H1 (cell line): ENCODE data around the gene SLC25A42. TPM values are rescaled to one million over a fixed set of nuclear protein-coding genes. Genes with fewer than 3 reads are reported as not detected.

Source experiments
- CTCF ChIA-PET: fragments of 300-600 bp; sonication (Branson Sonifier 250); formaldehyde crosslinking; loops from one replicate; lab custom pipeline; 2021; ENCODE audit not compliant: partially characterized antibody; lab: Charles Lee
- POLR2A ChIA-PET: fragments of 300-600 bp; sonication (Branson Sonifier 250); formaldehyde crosslinking; loops from one replicate; lab custom pipeline; 2021; ENCODE audit warnings: inconsistent platforms; ENCODE audit not compliant: partially characterized antibody; lab: Charles Lee
- DNase-seq, 2 experiments: peaks; one replicate each; pipeline versions ENCODE4 v3.0.0 to v3.0.0-alpha.2; 2010 to 2022; ENCODE audit warnings: low spot score in 2 of 2, low read depth in 1 of 2, mixed read lengths in 1 of 2
- FAIRE-seq: peaks from 2 replicates; lab custom pipeline; 2011; peaks lifted over from hg19 to GRCh38; lab: Jason Lieb, UNC
- H2AFZ ChIP-seq: 2 replicates; pipeline ENCODE4 v1.8.1; 2012; ENCODE audit warnings: low read length, inconsistent platforms
- H2AK5ac ChIP-seq: 2 replicates; pipeline ENCODE4 v1.6.1; 2013; ENCODE audit warnings: low read depth, low read length
- H2BK120ac ChIP-seq: replicated peaks from 2 replicates; pipeline ENCODE3; 2013; ENCODE audit warnings: low read depth, low read length, inconsistent platforms
- H2BK12ac ChIP-seq: 2 replicates; pipeline ENCODE4 v1.6.1; 2013; ENCODE audit warnings: low read depth, low read length
- H2BK15ac ChIP-seq: 2 replicates; pipeline ENCODE4 v1.6.1; 2013; ENCODE audit warnings: low read length
- H2BK20ac ChIP-seq: 2 replicates; pipeline ENCODE4 v1.6.1; 2013; ENCODE audit warnings: low read length
- H2BK5ac ChIP-seq: 2 replicates; pipeline ENCODE4 v1.6.1; 2013; ENCODE audit warnings: low read depth, low read length
- H3K14ac ChIP-seq: 2 replicates; pipeline ENCODE4 v1.6.1; 2013; ENCODE audit warnings: inconsistent platforms; ENCODE audit not compliant: insufficient read length
- H3K18ac ChIP-seq: 2 replicates; pipeline ENCODE4 v1.6.1; 2013; ENCODE audit warnings: low read length; ENCODE audit errors: extremely low read depth
- H3K23ac ChIP-seq: 2 replicates; pipeline ENCODE4 v1.6.1; 2013; ENCODE audit warnings: inconsistent platforms; ENCODE audit not compliant: insufficient read length
- H3K23me2 ChIP-seq: 2 replicates; pipeline ENCODE4 v1.6.1; 2013; ENCODE audit warnings: low read depth, low read length
- H3K27ac ChIP-seq: 2 replicates; pipeline ENCODE4 v1.6.1; 2011; ENCODE audit warnings: low read depth, low read length, inconsistent platforms
- H3K27me3 ChIP-seq, 4 experiments: replicated peaks in 1 of 4; 1 replicate in 1 of 4; 2 replicates in 3 of 4; pipeline versions ENCODE4 v1.6.1 to v1.8.1; 2011 to 2013; ENCODE audit warnings: low read length in 3 of 4, mild to moderate bottlenecking in 3 of 4, inconsistent platforms in 2 of 4, mixed read lengths in 2 of 4, moderate library complexity in 1 of 4; ENCODE audit not compliant: control insufficient read depth in 3 of 4, insufficient read depth in 3 of 4; ENCODE audit errors: extremely low read depth in 1 of 4
- H3K36me3 ChIP-seq, 4 experiments: 2 replicates each; pipeline versions ENCODE4 v1.6.1 to v1.8.1; 2011 to 2013; ENCODE audit warnings: mild to moderate bottlenecking in 4 of 4, low read length in 3 of 4, moderate library complexity in 2 of 4, control low read depth in 1 of 4, inconsistent platforms in 1 of 4; ENCODE audit not compliant: insufficient read depth in 4 of 4, control insufficient read depth in 2 of 4
- H3K4ac ChIP-seq: replicated peaks from 2 replicates; pipeline ENCODE3; 2013; ENCODE audit warnings: low read length, low read depth, mixed read lengths, inconsistent platforms; ENCODE audit not compliant: insufficient read length
- H3K4me1 ChIP-seq, 4 experiments: replicated peaks in 1 of 4; 1 replicate in 1 of 4; 2 replicates in 3 of 4; pipeline versions ENCODE4 v1.6.1 to v1.8.1; 2011 to 2013; ENCODE audit warnings: low read length in 3 of 4, inconsistent platforms in 2 of 4, mixed read lengths in 1 of 4; ENCODE audit not compliant: insufficient read depth in 4 of 4, control insufficient read depth in 3 of 4
- H3K4me2 ChIP-seq, 2 experiments: 2 replicates each; pipeline versions ENCODE4 v1.6.1 to v1.8.1; 2011 to 2013; ENCODE audit warnings: low read depth in 2 of 2, low read length in 2 of 2, control low read depth in 1 of 2, inconsistent platforms in 1 of 2, mild to moderate bottlenecking in 1 of 2; ENCODE audit not compliant: insufficient read depth in 1 of 2
- H3K4me3 ChIP-seq, 4 experiments: fragments of 200-600, 300-600 bp in 1 of 4; sonication (generic), shearing (Covaris generic), sonication (Bioruptor Twin) in 1 of 4; 2 replicates each; pipeline versions ENCODE4 v1.5.1 to v1.8.1; 2011 to 2016; ENCODE audit warnings: low read length in 4 of 4, low read depth in 3 of 4, control low read depth in 2 of 4, inconsistent platforms in 2 of 4, mild to moderate bottlenecking in 2 of 4, mixed read lengths in 1 of 4, moderate library complexity in 1 of 4; ENCODE audit not compliant: insufficient read depth in 2 of 4; ENCODE audit errors: extremely low read depth in 1 of 4
- H3K56ac ChIP-seq: replicated peaks from 2 replicates; pipeline ENCODE3; 2013; ENCODE audit warnings: low read depth, mild to moderate bottlenecking, mixed read lengths, low read length, inconsistent platforms; ENCODE audit not compliant: insufficient read length
- H3K79me1 ChIP-seq: 2 replicates; pipeline ENCODE4 v1.6.1; 2013; ENCODE audit warnings: low read depth, low read length, control low read depth
- H3K79me2 ChIP-seq, 2 experiments: 2 replicates each; pipeline versions ENCODE4 v1.6.1 to v1.8.1; 2012 to 2013; ENCODE audit warnings: low read length in 2 of 2, mild to moderate bottlenecking in 2 of 2, inconsistent platforms in 1 of 2; ENCODE audit not compliant: insufficient read depth in 2 of 2, control insufficient read depth in 1 of 2
- H3K9ac ChIP-seq, 4 experiments: replicated peaks in 1 of 4; 1 replicate in 1 of 4; 2 replicates in 3 of 4; pipeline versions ENCODE4 v1.6.1 to v1.8.1; 2011 to 2013; ENCODE audit warnings: low read depth in 3 of 4, low read length in 3 of 4, control low read depth in 2 of 4, mild to moderate bottlenecking in 2 of 4, moderate library complexity in 2 of 4, inconsistent platforms in 1 of 4; ENCODE audit errors: extremely low read depth in 1 of 4
- H3K9me3 ChIP-seq, 2 experiments: 2 replicates each; pipeline versions ENCODE4 v1.6.1 to v1.8.1; 2012 to 2013; ENCODE audit warnings: mild to moderate bottlenecking in 2 of 2, moderate library complexity in 2 of 2, control low read depth in 1 of 2, inconsistent platforms in 1 of 2, low read depth in 1 of 2, low read length in 1 of 2, mixed read lengths in 1 of 2; ENCODE audit not compliant: insufficient read depth in 2 of 2
- H4K20me1 ChIP-seq, 2 experiments: replicated peaks in 1 of 2; 2 replicates each; pipeline versions ENCODE3 to v1.8.1; 2011 to 2013; ENCODE audit warnings: inconsistent platforms in 2 of 2, low read length in 2 of 2, mild to moderate bottlenecking in 1 of 2; ENCODE audit not compliant: insufficient read depth in 2 of 2, control insufficient read depth in 1 of 2
- H4K5ac ChIP-seq: 2 replicates; pipeline ENCODE4 v1.6.1; 2013; ENCODE audit warnings: low read length, low read depth, mixed read lengths, inconsistent platforms; ENCODE audit not compliant: insufficient read length
- H4K8ac ChIP-seq: 2 replicates; pipeline ENCODE4 v1.8.0; 2013; ENCODE audit warnings: mild to moderate bottlenecking, moderate library complexity, low read length, inconsistent platforms; ENCODE audit not compliant: insufficient read depth; ENCODE audit errors: extremely low read depth
- H4K91ac ChIP-seq: replicated peaks from 2 replicates; pipeline ENCODE3; 2013; ENCODE audit warnings: low read length, mixed read lengths, inconsistent platforms; ENCODE audit not compliant: insufficient read length
- CTCF ChIP-seq, 3 experiments: IDR thresholded peaks; 1 replicate in 2 of 3; 2 replicates in 1 of 3; pipeline versions ENCODE4 v1.5.1 to v1.6.1; 2011; ENCODE audit warnings: low read length in 3 of 3, mild to moderate bottlenecking in 3 of 3, inconsistent platforms in 2 of 3, low read depth in 1 of 3, moderate library complexity in 1 of 3; ENCODE audit not compliant: insufficient read depth in 1 of 3; ENCODE audit errors: control extremely low read depth in 1 of 3
- SRF ChIP-seq: IDR thresholded peaks from 2 replicates; pipeline ENCODE4 v1.6.1; 2011; ENCODE audit warnings: mild to moderate bottlenecking, low read depth, low read length, moderate library complexity
- WGBS, 2 experiments: shearing (Covaris generic) in 1 of 2; methylation state at CpG; one replicate each; pipeline versions ENCODE4 v1.1.6 to v1.1.7; 2013 to 2015; ENCODE audit warnings: low lambda C conversion rate in 2 of 2, mixed read lengths in 2 of 2, inconsistent platforms in 1 of 2, low coverage in 1 of 2, missing lambda C conversion rate in 1 of 2; ENCODE audit not compliant: insufficient replicate concordance in 2 of 2, insufficient coverage in 1 of 2, insufficient read length in 1 of 2; ENCODE audit errors: extremely low coverage in 1 of 2, missing lambda C conversion rate in 1 of 2; 5-methylcytosine and 5-hydroxymethylcytosine counted together
- polyA plus RNA-seq, 7 experiments: library from polyadenylated mRNA; depleted of rRNA in 3 of 7; stranded (reverse) in 5 of 7; unstranded in 2 of 7; fragments of >200 nt in 5 of 7; fragments of 200-250 nt in 2 of 7; gene quantifications; 1 replicate in 5 of 7; 2 replicates in 1 of 7; 4 replicates in 1 of 7; pipeline versions ENCODE4 v1.2.1 to v1.2.3, GENCODE V29; 2011 to 2013; ENCODE audit warnings: missing spikeins in 2 of 7, mixed read lengths in 2 of 7
- total RNA-seq: library from RNA; stranded (reverse); fragmentation: NEBNext Ultra II Directional; extraction: Animal tissue kit (Norgen Biotek cat#: 25700); gene quantifications from 2 replicates; pipeline ENCODE4 v1.2.1, GENCODE V29; 2021

Gene SLC25A42
- total and polyA plus RNA-seq, 2 of the 8 experiments (the other 6 are each of a cell fraction or from before 2014, with no cell fraction given) = 5.9 to 6.2 TPM

GRCh38 chr19:19026299-19026971 is 37.4 kb upstream of the SLC25A42 start:
- no peaks in the 10 kb centered on the region for H3K4me1 ChIP-seq
- no peak overlapping the region for H2BK5ac ChIP-seq
- TF ChIP-seq SRF (no peak), CTCF (IDR thresholded peaks at IDR 0.05; ENCODE audit: control extremely low read depth in 1 of 3, insufficient read depth in 1 of 3, low read depth in 1 of 3, low read length in 3 of 3) (peak in 1 of 3 experiments; percentile 24; a peak in 1 of 4 replicates)
- 87% methylated on average over 10 of the region's 10 CpGs; no CpG with 5 or more reads in 1 of the 2 experiments for WGBS, 2 experiments
- H3K27ac ChIP-seq = no peak overlapping the region
- peaks cover 9% of the 10 kb centered on the region; the same call in 1 of the 2 replicates for H3K79me1 ChIP-seq
- DNase-seq (no peak), FAIRE-seq (no peak)
- no peak overlapping the region for H4K91ac ChIP-seq
- H3K23ac ChIP-seq = no peak overlapping the region
- no peak overlapping the region for H2BK12ac ChIP-seq
- no peak overlapping the region for H3K9ac ChIP-seq
- no peaks in the 10 kb centered on the region for H3K9me3 ChIP-seq
- H3K14ac ChIP-seq = no peak overlapping the region
- H2BK120ac ChIP-seq = no peak overlapping the region
- no peak overlapping the region for H3K4me3 ChIP-seq
- H3K79me2 ChIP-seq = peaks cover 0 to 22% of the 10 kb centered on the region in 2 experiments; a peak in 2 of 4 replicates
- H4K8ac ChIP-seq = no peak overlapping the region; the same call in 1 of the 2 replicates
- H3K23me2 ChIP-seq = no peaks in the 10 kb centered on the region
- no peak overlapping the region for H3K4ac ChIP-seq
- no peak overlapping the region for H3K18ac ChIP-seq
- H2BK20ac ChIP-seq = no peak overlapping the region
- CTCF ChIA-PET = interaction anchor here (0.5 to 1.8 kb wide), 4 partner anchors 16 to 117 kb away, joined by 3 to 6 read pairs (median 4); no protein-coding TSS in a partner anchor
- no peak overlapping the region for H2AFZ ChIP-seq
- H2AK5ac ChIP-seq = no peak overlapping the region
- H2BK15ac ChIP-seq = no peak overlapping the region
- no peak overlapping the region for H3K4me2 ChIP-seq
- H3K27me3 ChIP-seq = no peaks in the 10 kb centered on the region
- no peak overlapping the region for H4K5ac ChIP-seq
- peaks cover 39 to 77% (median 57%) of the 10 kb centered on the region in 4 experiments for H3K36me3 ChIP-seq
- POLR2A ChIA-PET = no interaction called here
- H4K20me1 ChIP-seq = peaks cover 10 to 21% of the 10 kb centered on the region in 2 experiments
- H3K56ac ChIP-seq = no peak overlapping the region
